K562 (cell line): ENCODE results near the gene SH3D19. TPM values are rescaled to one million over a fixed set of nuclear protein-coding genes. Genes with fewer than 3 reads are reported as not detected.

ENCODE experiments used
- ATAC-seq: fragments of 200-7000 bp; cut with Tn5 transposase; 3 replicates; pipeline ENCODE4 v1.9.1; 2020; ENCODE audit warnings: moderate library complexity
- BruUV-seq: library from RNA; stranded (reverse); fragments of 400-500 nt; replicated peaks from 2 replicates; lab custom pipeline; 2021; lab: Mats Ljungman, UMichigan
- CTCF ChIA-PET: fragments of 300-600 bp; formaldehyde crosslinking; extraction: SDS; loops from one replicate; lab custom pipeline; 2021; ENCODE audit warnings: low intra/inter-chr PET ratio; lab: Yijun Ruan, JAX
- POLR2A ChIA-PET: fragments of 300-600, 350-650 bp; sonication (Branson Sonifier 250); formaldehyde crosslinking; extraction: SDS; loops from one replicate; lab custom pipeline; 2021; ENCODE audit warnings: antibody characterized with exemption, inconsistent platforms; lab: Yijun Ruan, JAX
- DNase-seq, 4 experiments: peaks; one replicate each; pipeline versions ENCODE4 v3.0.0 to v3.0.0-alpha.2; 2011 to 2018; ENCODE audit warnings: low spot score in 3 of 4, mixed read lengths in 3 of 4; ENCODE audit errors: extremely low read depth in 1 of 4
- FAIRE-seq: peaks from 2 replicates; lab custom pipeline; 2011; peaks lifted over from hg19 to GRCh38; lab: Jason Lieb, UNC
- H2AFZ ChIP-seq: 2 replicates; pipeline ENCODE4 v1.6.0; 2011; ENCODE audit warnings: low read depth, low read length, control low read depth, inconsistent platforms
- H3K27ac ChIP-seq: fragments of 200-600 bp; 3 replicates; pipeline ENCODE4 v1.8.0; 2011; ENCODE audit warnings: low read depth, mild to moderate bottlenecking, control low read depth, inconsistent platforms, low read length, moderate library complexity, mixed read lengths; ENCODE audit errors: extremely low read depth
- H3K27me3 ChIP-seq, 2 experiments: fragments of 300-600 bp in 1 of 2; 2 replicates in 1 of 2; 3 replicates in 1 of 2; pipeline versions ENCODE4 v1.6.0 to v1.8.0; 2011; ENCODE audit warnings: inconsistent platforms in 2 of 2, low read length in 2 of 2, mild to moderate bottlenecking in 1 of 2, mixed read lengths in 1 of 2, moderate library complexity in 1 of 2; ENCODE audit not compliant: control insufficient read depth in 2 of 2, insufficient read depth in 2 of 2
- H3K36me3 ChIP-seq: fragments of 300-600 bp; 3 replicates; pipeline ENCODE4 v1.8.0; 2011; ENCODE audit warnings: mild to moderate bottlenecking, low read length, inconsistent platforms; ENCODE audit not compliant: control insufficient read depth, insufficient read depth
- H3K4me1 ChIP-seq, 2 experiments: fragments of 200-600 bp in 1 of 2; replicated peaks in 1 of 2; 2 replicates in 1 of 2; 3 replicates in 1 of 2; pipeline versions ENCODE4 v1.5.1 to v1.8.0; 2011; ENCODE audit warnings: inconsistent platforms in 2 of 2, low read length in 2 of 2, mild to moderate bottlenecking in 1 of 2, mixed read lengths in 1 of 2, moderate library complexity in 1 of 2; ENCODE audit not compliant: control insufficient read depth in 2 of 2, insufficient read depth in 2 of 2
- H3K4me2 ChIP-seq: 2 replicates; pipeline ENCODE4 v1.6.1; 2011; ENCODE audit warnings: low read length, control low read depth, inconsistent platforms, mixed read lengths; ENCODE audit not compliant: insufficient read depth
- H3K4me3 ChIP-seq: fragments of 200-600 bp; sonication (generic), shearing (Covaris generic); 2 replicates; pipeline ENCODE4 v1.5.1; 2016; ENCODE audit warnings: control low read depth, inconsistent platforms
- H3K79me2 ChIP-seq: fragments of 200-600 bp; 3 replicates; pipeline ENCODE4 v1.8.0; 2011; ENCODE audit warnings: low read length, inconsistent platforms; ENCODE audit not compliant: control insufficient read depth, insufficient read depth
- H3K9ac ChIP-seq, 2 experiments: 2 replicates each; pipeline versions ENCODE4 v1.6.0 to v1.6.1; 2011; ENCODE audit warnings: low read depth in 2 of 2, low read length in 2 of 2, control low read depth in 1 of 2, inconsistent platforms in 1 of 2, mild to moderate bottlenecking in 1 of 2, mixed read lengths in 1 of 2; ENCODE audit not compliant: insufficient read depth in 1 of 2
- H3K9me1 ChIP-seq: one replicate; pipeline ENCODE4 v1.6.0; 2011; ENCODE audit warnings: inconsistent platforms, mild to moderate bottlenecking, low read length, moderate library complexity; ENCODE audit not compliant: control insufficient read depth, insufficient read depth
- H3K9me3 ChIP-seq: replicated peaks from 2 replicates; pipeline ENCODE4 v1.5.1; 2011; ENCODE audit warnings: low read depth, low read length, inconsistent platforms; ENCODE audit not compliant: control insufficient read depth, insufficient read depth
- H4K20me1 ChIP-seq: replicated peaks from 2 replicates; pipeline ENCODE4 v1.6.1; 2011; ENCODE audit warnings: low read length, inconsistent platforms, mixed read lengths; ENCODE audit not compliant: control insufficient read depth, insufficient read depth
- CBX2 ChIP-seq: fragments of 200-600 bp; sonication (generic); IDR thresholded peaks from one replicate; pipeline ENCODE4 v1.6.1; 2012; ENCODE audit warnings: mild to moderate bottlenecking, low read length, inconsistent platforms; ENCODE audit not compliant: insufficient read depth, poor library complexity, severe bottlenecking
- ILF3 ChIP-seq: fragments of 450-650 bp; IDR thresholded peaks from 2 replicates; pipeline ENCODE4 v1.6.1; 2018; ENCODE audit warnings: antibody characterized with exemption, mild to moderate bottlenecking, moderate library complexity, borderline replicate concordance
- JUND ChIP-seq, 2 experiments: IDR thresholded peaks; 2 replicates in 1 of 2; 3 replicates in 1 of 2; pipeline ENCODE4 v1.6.1; 2011; ENCODE audit warnings: borderline replicate concordance in 2 of 2, low read depth in 2 of 2, low read length in 2 of 2, improper control_type of control experiment in 1 of 2, missing biosample characterization in 1 of 2, missing genetic modification characterization in 1 of 2, missing genetic modification reagents in 1 of 2
- MYC ChIP-seq, 2 experiments: fragments of 250-450 bp in 1 of 2; sonication (Bioruptor Pico) in 1 of 2; IDR thresholded peaks; 2 replicates each; pipeline versions ENCODE4 v1.5.1 to v1.6.1; 2012 to 2021; ENCODE audit warnings: low read depth in 2 of 2, borderline replicate concordance in 1 of 2, improper control_type of control experiment in 1 of 2, low read length in 1 of 2, mild to moderate bottlenecking in 1 of 2, moderate library complexity in 1 of 2
- RB1 ChIP-seq: fragments of 450-650 bp; IDR thresholded peaks from 2 replicates; pipeline ENCODE4 v1.6.1; 2017; ENCODE audit warnings: low read depth, mild to moderate bottlenecking
- SAP30 ChIP-seq: fragments of 200-600 bp; sonication (generic); IDR thresholded peaks from 2 replicates; pipeline ENCODE4 v1.6.1; 2012; ENCODE audit warnings: borderline replicate concordance, low read depth, mild to moderate bottlenecking, moderate library complexity, low read length, control low read depth, inconsistent platforms; ENCODE audit not compliant: insufficient read depth, poor library complexity, severe bottlenecking
- SMAD1 ChIP-seq: fragments of 150-350 bp; IDR thresholded peaks from 2 replicates; pipeline ENCODE4 v1.6.1; 2014; ENCODE audit warnings: low read length, low read depth; ENCODE audit not compliant: partially characterized antibody
- ZNF766 ChIP-seq: fragments of 200-800 bp; sonication (Bioruptor generic); conservative IDR thresholded peaks from 2 replicates; pipeline ENCODE4 v1.6.1; 2016; ENCODE audit warnings: missing genetic modification characterization, missing compliant biosample characterization
- WGBS: fragments of 100-300 bp; shearing (Covaris generic); methylation state at CpG from one replicate; pipeline ENCODE4 v1.1.6; 2016; ENCODE audit warnings: low coverage, mixed read lengths; ENCODE audit not compliant: insufficient coverage; ENCODE audit errors: missing lambda C conversion rate; 5-methylcytosine and 5-hydroxymethylcytosine counted together
- in situ Hi-C: fragments of 300-500 bp; cut with MboI; formaldehyde crosslinking; loops from 4 replicates; pipeline ENCODE4 v1.15.0; 2018; ENCODE audit warnings: inconsistent platforms, mixed read lengths
- intact Hi-C: fragments of 100-400 bp; cut with micrococcal nuclease; formaldehyde crosslinking; loops from 2 replicates; pipeline ENCODE4 v1.14.2; 2022
- polyA plus RNA-seq, 8 experiments: library from polyadenylated mRNA; depleted of rRNA in 4 of 8; stranded (reverse) in 5 of 8; unstranded in 3 of 8; fragments of >200 nt; fragmentation: Nextera tagmentation in 2 of 8; fragmentation: Illumina TruSeq in 1 of 8; extraction: Ambion mirVana in 2 of 8; extraction: Trizol in 1 of 8; gene quantifications; 2 replicates each; pipeline versions ENCODE4 v1.2.1 to v1.2.3, GENCODE V29; 2011 to 2014; ENCODE audit warnings: inconsistent platforms in 1 of 8, missing spikeins in 1 of 8
- total RNA-seq, 7 experiments: library from RNA; depleted of rRNA in 6 of 7; stranded (reverse); fragments of >200 nt in 6 of 7; fragmentation: Illumina TruSeq in 2 of 7; extraction: Trizol in 2 of 7; gene quantifications; 2 replicates each; pipeline versions ENCODE4 v1.2.1 to v1.2.3, GENCODE V29; 2011 to 2021; ENCODE audit warnings: low replicate concordance in 1 of 7
- TF ChIP-seq, protein P1 (sequence below): fragments of 450-650 bp; IDR thresholded peaks from 2 replicates; pipeline ENCODE4 v1.6.1; 2017; ENCODE audit warnings: antibody characterized with exemption, mild to moderate bottlenecking
- TF ChIP-seq, protein P2 (sequence below): fragments of 450-650 bp; formaldehyde crosslinking; IDR thresholded peaks from 2 replicates; pipeline ENCODE4 v1.4.0; 2022; ENCODE audit warnings: missing genetic modification characterization

Gene SH3D19
- total and polyA plus RNA-seq, 9 of the 15 experiments (the other 6 are each of a cell fraction or from before 2014, with no cell fraction given), result 0.42 to 2.2 (median 1.1) TPM; not detected in 6

DNA sequence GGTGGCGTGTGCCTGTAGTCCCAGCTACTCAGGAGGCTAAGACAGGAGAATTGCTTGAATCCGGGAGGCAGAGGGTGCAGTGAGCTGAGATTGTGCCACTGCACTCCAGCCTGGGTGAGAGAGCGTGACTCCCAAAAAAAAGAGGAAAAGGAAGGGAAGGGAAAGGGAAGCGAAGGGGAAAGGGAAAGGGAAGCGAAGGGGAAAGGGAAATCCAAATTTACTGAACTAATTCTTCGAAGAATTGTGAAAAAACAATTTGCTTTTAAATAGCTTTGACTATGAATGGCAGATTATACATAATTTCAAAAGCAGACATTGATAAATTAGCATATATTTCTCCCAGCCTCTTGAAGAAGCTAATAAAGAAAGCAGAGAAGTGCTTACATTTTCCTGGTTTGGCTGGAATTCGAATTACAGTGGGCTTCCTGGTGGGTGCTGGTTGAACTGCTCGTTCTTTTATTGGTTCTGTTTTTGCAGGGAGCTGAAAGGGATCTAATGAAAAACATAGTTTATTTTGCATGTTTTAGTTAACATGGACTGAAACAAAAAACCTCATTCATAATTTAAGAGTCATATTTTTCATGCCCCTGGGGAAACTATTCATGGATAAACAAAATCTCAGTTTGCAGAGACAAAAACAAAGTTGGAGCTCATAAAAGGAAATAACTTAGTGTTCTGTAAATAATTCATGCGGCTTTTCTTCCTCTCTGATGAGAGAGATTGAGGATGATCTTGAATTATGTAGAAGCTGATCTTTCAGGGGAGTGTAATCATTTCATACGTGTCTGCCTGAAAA lies 160.0 kb downstream of the SH3D19 start:
- Histone ChIP-seq H3K36me3 (no peaks in the 10 kb centered on the region), H3K9ac (no peak overlapping the region), H2AFZ (no peak overlapping the region), H3K4me1 (no peaks in the 10 kb centered on the region), H3K4me2 (no peak overlapping the region), H3K79me2 (no peaks in the 10 kb centered on the region), H3K9me3 (no peaks in the 10 kb centered on the region), H3K27me3 (peaks cover 4 to 8% of the 10 kb centered on the region in 2 experiments; a peak in 1 of 5 replicates), H3K27ac (no peak overlapping the region), H3K9me1 (no peaks in the 10 kb centered on the region), H3K4me3 (no peak overlapping the region), H4K20me1 (no peaks in the 10 kb centered on the region)
- ChIA-PET CTCF (no interaction called here), POLR2A (no interaction called here)
- in situ Hi-C loops, result no loop called here
- WGBS, result 4% methylated on average over 8 of the region's 10 CpGs
- intact Hi-C loops, result loop anchor here (5.0 kb wide), 1 partner anchor 48 kb away; no protein-coding TSS in a partner anchor
- no peak for ATAC-seq
- BruUV-seq, result no TSS peak
- DNase-seq, result no peak
- no peak for FAIRE-seq
- TF ChIP-seq, protein P1, sequence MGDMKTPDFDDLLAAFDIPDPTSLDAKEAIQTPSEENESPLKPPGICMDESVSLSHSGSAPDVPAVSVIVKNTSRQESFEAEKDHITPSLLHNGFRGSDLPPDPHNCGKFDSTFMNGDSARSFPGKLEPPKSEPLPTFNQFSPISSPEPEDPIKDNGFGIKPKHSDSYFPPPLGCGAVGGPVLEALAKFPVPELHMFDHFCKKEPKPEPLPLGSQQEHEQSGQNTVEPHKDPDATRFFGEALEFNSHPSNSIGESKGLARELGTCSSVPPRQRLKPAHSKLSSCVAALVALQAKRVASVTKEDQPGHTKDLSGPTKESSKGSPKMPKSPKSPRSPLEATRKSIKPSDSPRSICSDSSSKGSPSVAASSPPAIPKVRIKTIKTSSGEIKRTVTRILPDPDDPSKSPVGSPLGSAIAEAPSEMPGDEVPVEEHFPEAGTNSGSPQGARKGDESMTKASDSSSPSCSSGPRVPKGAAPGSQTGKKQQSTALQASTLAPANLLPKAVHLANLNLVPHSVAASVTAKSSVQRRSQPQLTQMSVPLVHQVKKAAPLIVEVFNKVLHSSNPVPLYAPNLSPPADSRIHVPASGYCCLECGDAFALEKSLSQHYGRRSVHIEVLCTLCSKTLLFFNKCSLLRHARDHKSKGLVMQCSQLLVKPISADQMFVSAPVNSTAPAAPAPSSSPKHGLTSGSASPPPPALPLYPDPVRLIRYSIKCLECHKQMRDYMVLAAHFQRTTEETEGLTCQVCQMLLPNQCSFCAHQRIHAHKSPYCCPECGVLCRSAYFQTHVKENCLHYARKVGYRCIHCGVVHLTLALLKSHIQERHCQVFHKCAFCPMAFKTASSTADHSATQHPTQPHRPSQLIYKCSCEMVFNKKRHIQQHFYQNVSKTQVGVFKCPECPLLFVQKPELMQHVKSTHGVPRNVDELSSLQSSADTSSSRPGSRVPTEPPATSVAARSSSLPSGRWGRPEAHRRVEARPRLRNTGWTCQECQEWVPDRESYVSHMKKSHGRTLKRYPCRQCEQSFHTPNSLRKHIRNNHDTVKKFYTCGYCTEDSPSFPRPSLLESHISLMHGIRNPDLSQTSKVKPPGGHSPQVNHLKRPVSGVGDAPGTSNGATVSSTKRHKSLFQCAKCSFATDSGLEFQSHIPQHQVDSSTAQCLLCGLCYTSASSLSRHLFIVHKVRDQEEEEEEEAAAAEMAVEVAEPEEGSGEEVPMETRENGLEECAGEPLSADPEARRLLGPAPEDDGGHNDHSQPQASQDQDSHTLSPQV, result no peak
- no peak for TF ChIP-seq ILF3
- TF ChIP-seq SMAD1, result no peak
- no peak for TF ChIP-seq MYC (IDR thresholded peaks at IDR 0.05; ENCODE audit: low read depth, low read length)
- TF ChIP-seq MYC (CRISPR knock-in tag; IDR thresholded peaks at IDR 0.05; ENCODE audit: borderline replicate concordance, low read depth), result no peak
- no peak for TF ChIP-seq SAP30
- TF ChIP-seq, protein P2, sequence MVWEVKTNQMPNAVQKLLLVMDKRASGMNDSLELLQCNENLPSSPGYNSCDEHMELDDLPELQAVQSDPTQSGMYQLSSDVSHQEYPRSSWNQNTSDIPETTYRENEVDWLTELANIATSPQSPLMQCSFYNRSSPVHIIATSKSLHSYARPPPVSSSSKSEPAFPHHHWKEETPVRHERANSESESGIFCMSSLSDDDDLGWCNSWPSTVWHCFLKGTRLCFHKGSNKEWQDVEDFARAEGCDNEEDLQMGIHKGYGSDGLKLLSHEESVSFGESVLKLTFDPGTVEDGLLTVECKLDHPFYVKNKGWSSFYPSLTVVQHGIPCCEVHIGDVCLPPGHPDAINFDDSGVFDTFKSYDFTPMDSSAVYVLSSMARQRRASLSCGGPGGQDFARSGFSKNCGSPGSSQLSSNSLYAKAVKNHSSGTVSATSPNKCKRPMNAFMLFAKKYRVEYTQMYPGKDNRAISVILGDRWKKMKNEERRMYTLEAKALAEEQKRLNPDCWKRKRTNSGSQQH (CRISPR knock-in tag), result no peak
- no peak for TF ChIP-seq ZNF766 (CRISPR knock-in tag)
- no peak for TF ChIP-seq CBX2
- TF ChIP-seq JUND (IDR thresholded peaks at IDR 0.05; ENCODE audit: borderline replicate concordance, low read depth, low read length), result no peak
- TF ChIP-seq JUND (tag; IDR thresholded peaks at IDR 0.05; ENCODE audit: borderline replicate concordance, low read depth, low read length), result no peak
- no peak for TF ChIP-seq RB1
